HepG2 (cell line): Measurements from ENCODE around the gene ZNF786. TPM values are rescaled to one million over a fixed set of nuclear protein-coding genes. Genes with fewer than 3 reads are reported as not detected.

Experiments used
- ELF3 ChIP-seq: IDR thresholded peaks from 2 replicates; pipeline ENCODE4 v1.6.1; 2016; ENCODE audit warnings: missing genetic modification reagents, missing compliant biosample characterization
- ZNF615 ChIP-seq: sonication (generic); formaldehyde crosslinking; IDR thresholded peaks from 2 replicates; pipeline ENCODE4 v1.5.0; 2020; ENCODE audit warnings: mild to moderate bottlenecking, missing genetic modification reagents, borderline replicate concordance
- polyA plus RNA-seq, 8 experiments: library from polyadenylated mRNA; depleted of rRNA in 3 of 8; stranded (reverse) in 7 of 8; unstranded in 1 of 8; fragments of >200 nt; fragmentation: Illumina TruSeq in 4 of 8; extraction: Trizol in 4 of 8; gene quantifications; 2 replicates each; pipeline versions ENCODE4 v1.2.1 to v1.2.3, GENCODE V29; 2011 to 2016; ENCODE audit warnings: low read depth in 4 of 8, missing spikeins in 1 of 8, mixed read lengths in 1 of 8; ENCODE audit not compliant: insufficient read depth in 1 of 8
- total RNA-seq, 5 experiments: library from RNA; depleted of rRNA; stranded (reverse); fragments of >200 nt; fragmentation: Illumina TruSeq; extraction: Trizol; gene quantifications; 2 replicates each; pipeline ENCODE4 v1.2.3, GENCODE V29; 2016; ENCODE audit warnings: low read depth in 1 of 5
- TF ChIP-seq, protein P1 (sequence below): sonication (generic); formaldehyde crosslinking; IDR thresholded peaks from 2 replicates; pipeline ENCODE4 v1.9.0; 2021; ENCODE audit warnings: mild to moderate bottlenecking, missing genetic modification reagents
- TF ChIP-seq, protein P2 (sequence below): sonication (generic); formaldehyde crosslinking; IDR thresholded peaks from 2 replicates; pipeline ENCODE4 v1.4.0; 2020; ENCODE audit warnings: missing genetic modification reagents, borderline replicate concordance

Gene ZNF786
- total and polyA plus RNA-seq, 2 of the 13 experiments (the other 11 are each of a cell fraction or from before 2014, with no cell fraction given), result 2.0 to 4.0 TPM

DNA sequence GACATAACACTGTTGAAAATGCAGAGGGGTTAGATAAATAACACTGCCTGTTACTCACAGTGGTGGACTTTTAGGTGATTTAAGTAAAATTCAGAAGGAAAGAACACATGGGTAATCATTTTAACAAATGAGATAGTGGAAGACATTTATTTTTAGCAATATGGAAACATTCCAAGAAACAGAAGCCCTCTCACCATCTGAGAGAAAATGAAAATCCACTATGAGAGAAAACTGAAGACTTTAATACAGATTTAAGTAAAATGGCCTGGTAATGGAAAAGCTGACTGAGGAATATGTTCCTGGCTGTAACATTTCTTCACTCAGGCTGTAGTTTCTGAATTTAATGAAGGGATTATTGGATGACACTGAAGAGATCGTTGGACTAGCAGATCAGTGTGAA, 12.1 kb upstream of the ZNF786 start (continued):
- TF ChIP-seq, protein P1, sequence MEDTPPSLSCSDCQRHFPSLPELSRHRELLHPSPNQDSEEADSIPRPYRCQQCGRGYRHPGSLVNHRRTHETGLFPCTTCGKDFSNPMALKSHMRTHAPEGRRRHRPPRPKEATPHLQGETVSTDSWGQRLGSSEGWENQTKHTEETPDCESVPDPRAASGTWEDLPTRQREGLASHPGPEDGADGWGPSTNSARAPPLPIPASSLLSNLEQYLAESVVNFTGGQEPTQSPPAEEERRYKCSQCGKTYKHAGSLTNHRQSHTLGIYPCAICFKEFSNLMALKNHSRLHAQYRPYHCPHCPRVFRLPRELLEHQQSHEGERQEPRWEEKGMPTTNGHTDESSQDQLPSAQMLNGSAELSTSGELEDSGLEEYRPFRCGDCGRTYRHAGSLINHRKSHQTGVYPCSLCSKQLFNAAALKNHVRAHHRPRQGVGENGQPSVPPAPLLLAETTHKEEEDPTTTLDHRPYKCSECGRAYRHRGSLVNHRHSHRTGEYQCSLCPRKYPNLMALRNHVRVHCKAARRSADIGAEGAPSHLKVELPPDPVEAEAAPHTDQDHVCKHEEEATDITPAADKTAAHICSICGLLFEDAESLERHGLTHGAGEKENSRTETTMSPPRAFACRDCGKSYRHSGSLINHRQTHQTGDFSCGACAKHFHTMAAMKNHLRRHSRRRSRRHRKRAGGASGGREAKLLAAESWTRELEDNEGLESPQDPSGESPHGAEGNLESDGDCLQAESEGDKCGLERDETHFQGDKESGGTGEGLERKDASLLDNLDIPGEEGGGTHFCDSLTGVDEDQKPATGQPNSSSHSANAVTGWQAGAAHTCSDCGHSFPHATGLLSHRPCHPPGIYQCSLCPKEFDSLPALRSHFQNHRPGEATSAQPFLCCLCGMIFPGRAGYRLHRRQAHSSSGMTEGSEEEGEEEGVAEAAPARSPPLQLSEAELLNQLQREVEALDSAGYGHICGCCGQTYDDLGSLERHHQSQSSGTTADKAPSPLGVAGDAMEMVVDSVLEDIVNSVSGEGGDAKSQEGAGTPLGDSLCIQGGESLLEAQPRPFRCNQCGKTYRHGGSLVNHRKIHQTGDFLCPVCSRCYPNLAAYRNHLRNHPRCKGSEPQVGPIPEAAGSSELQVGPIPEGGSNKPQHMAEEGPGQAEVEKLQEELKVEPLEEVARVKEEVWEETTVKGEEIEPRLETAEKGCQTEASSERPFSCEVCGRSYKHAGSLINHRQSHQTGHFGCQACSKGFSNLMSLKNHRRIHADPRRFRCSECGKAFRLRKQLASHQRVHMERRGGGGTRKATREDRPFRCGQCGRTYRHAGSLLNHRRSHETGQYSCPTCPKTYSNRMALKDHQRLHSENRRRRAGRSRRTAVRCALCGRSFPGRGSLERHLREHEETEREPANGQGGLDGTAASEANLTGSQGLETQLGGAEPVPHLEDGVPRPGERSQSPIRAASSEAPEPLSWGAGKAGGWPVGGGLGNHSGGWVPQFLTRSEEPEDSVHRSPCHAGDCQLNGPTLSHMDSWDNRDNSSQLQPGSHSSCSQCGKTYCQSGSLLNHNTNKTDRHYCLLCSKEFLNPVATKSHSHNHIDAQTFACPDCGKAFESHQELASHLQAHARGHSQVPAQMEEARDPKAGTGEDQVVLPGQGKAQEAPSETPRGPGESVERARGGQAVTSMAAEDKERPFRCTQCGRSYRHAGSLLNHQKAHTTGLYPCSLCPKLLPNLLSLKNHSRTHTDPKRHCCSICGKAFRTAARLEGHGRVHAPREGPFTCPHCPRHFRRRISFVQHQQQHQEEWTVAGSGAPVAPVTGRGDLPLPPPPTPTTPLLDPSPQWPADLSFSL, result no peak
- TF ChIP-seq ZNF615 (CRISPR knock-in tag), result no peak
- TF ChIP-seq, protein P2, sequence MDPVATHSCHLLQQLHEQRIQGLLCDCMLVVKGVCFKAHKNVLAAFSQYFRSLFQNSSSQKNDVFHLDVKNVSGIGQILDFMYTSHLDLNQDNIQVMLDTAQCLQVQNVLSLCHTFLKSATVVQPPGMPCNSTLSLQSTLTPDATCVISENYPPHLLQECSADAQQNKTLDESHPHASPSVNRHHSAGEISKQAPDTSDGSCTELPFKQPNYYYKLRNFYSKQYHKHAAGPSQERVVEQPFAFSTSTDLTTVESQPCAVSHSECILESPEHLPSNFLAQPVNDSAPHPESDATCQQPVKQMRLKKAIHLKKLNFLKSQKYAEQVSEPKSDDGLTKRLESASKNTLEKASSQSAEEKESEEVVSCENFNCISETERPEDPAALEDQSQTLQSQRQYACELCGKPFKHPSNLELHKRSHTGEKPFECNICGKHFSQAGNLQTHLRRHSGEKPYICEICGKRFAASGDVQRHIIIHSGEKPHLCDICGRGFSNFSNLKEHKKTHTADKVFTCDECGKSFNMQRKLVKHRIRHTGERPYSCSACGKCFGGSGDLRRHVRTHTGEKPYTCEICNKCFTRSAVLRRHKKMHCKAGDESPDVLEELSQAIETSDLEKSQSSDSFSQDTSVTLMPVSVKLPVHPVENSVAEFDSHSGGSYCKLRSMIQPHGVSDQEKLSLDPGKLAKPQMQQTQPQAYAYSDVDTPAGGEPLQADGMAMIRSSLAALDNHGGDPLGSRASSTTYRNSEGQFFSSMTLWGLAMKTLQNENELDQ, result no peak
- no peak for TF ChIP-seq ELF3 (CRISPR knock-in tag)
